ENCODE results near the gene SUMF1. TPM values are rescaled to one million over a fixed set of nuclear protein-coding genes. Genes with fewer than 3 reads are reported as not detected.

SUMF1 gene
- polyA plus RNA-seq, 3 donors = 25.7 to 80.4 (median 74.2) TPM

DNA sequence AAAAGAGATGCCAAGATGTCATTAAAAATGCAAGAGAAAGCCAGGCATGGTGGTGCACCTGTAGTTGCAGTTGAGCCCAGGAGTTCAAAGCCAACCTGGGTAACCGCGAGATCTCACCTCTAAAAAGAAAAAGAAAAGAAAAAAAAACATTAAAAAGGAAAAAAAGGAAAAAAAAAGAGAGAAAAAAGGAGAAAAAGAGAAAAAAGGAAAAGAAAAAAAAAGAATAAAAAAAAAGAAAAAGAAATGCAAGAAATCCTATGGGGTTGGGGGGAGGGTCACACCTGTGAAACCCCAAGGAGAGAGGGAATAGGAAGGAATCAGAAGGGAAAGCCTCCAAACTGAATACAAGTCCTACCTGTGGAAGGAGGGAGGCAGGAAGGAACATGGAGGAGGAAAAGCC lies 5.2 kb upstream of the SUMF1 start:
- DNase-seq = no peak
- no peak overlapping the region for H3K27ac ChIP-seq (ENCODE audit: low read depth in 1 of 2, low read length in 2 of 2)
- no peaks in the 10 kb centered on the region for H3K9me3 ChIP-seq (replicated peaks in 1 of 2; ENCODE audit: control insufficient read depth in 1 of 2, insufficient read depth in 1 of 2, low read length in 2 of 2)
- no peak overlapping the region for H3K4me3 ChIP-seq (replicated peaks in 1 of 3; ENCODE audit: low read depth in 2 of 3, low read length in 3 of 3)
- TF ChIP-seq, protein P1, sequence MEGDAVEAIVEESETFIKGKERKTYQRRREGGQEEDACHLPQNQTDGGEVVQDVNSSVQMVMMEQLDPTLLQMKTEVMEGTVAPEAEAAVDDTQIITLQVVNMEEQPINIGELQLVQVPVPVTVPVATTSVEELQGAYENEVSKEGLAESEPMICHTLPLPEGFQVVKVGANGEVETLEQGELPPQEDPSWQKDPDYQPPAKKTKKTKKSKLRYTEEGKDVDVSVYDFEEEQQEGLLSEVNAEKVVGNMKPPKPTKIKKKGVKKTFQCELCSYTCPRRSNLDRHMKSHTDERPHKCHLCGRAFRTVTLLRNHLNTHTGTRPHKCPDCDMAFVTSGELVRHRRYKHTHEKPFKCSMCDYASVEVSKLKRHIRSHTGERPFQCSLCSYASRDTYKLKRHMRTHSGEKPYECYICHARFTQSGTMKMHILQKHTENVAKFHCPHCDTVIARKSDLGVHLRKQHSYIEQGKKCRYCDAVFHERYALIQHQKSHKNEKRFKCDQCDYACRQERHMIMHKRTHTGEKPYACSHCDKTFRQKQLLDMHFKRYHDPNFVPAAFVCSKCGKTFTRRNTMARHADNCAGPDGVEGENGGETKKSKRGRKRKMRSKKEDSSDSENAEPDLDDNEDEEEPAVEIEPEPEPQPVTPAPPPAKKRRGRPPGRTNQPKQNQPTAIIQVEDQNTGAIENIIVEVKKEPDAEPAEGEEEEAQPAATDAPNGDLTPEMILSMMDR (IDR thresholded peaks at IDR 0.05) = no peak
- Mint-ChIP-seq H3K4me1 (peaks cover 41% of the 10 kb centered on the region), H3K36me3 (no peaks in the 10 kb centered on the region), H3K4me3 (no peak overlapping the region), H3K27ac (peak overlapping the region in 2 of 7 donors; percentile 28 to 33), H3K27me3 (ENCODE audit: low read depth in 3 of 3) (peaks cover 0 to 3% (median 0%) of the 10 kb centered on the region in 3 donors), H3K9me3 (no peaks in the 10 kb centered on the region)
- H3K4me2 ChIP-seq (replicated peaks; ENCODE audit: extremely low read depth, low read length, poor library complexity, severe bottlenecking) = no peak overlapping the region
- no peaks in the 10 kb centered on the region for H3K27me3 ChIP-seq (ENCODE audit: control insufficient read depth in 2 of 2, insufficient read depth in 2 of 2, low read length in 2 of 2)
- peaks cover 37 to 42% of the 10 kb centered on the region in 2 donors for H3K4me1 ChIP-seq (ENCODE audit: control insufficient read depth in 1 of 2, insufficient read depth in 2 of 2, low read length in 2 of 2)
- no peaks in the 10 kb centered on the region for H3K36me3 ChIP-seq (replicated peaks in 1 of 2; ENCODE audit: control insufficient read depth in 1 of 2, insufficient read depth in 2 of 2, low read length in 2 of 2)
- intact Hi-C loops (cut with micrococcal nuclease) = loop anchor here in 1 of 2 donors (10.0 kb wide), 1 partner anchor 48 kb away; no protein-coding TSS in a partner anchor
- no peaks in the 10 kb centered on the region for H4K20me1 ChIP-seq (ENCODE audit: insufficient read depth, low read length)
- no peak overlapping the region for H2AFZ ChIP-seq (ENCODE audit: insufficient read depth, low read depth, low read length, poor library complexity, severe bottlenecking)
- no peak overlapping the region for H3K9ac ChIP-seq (ENCODE audit: insufficient read depth, low read length, poor library complexity, severe bottlenecking)
- WGBS (ENCODE audit: insufficient coverage) = no CpG with 5 or more reads among the region's 2 CpGs
- peaks cover 2% of the 10 kb centered on the region for H3K79me2 ChIP-seq (ENCODE audit: insufficient read depth, low read length)

DNA sequence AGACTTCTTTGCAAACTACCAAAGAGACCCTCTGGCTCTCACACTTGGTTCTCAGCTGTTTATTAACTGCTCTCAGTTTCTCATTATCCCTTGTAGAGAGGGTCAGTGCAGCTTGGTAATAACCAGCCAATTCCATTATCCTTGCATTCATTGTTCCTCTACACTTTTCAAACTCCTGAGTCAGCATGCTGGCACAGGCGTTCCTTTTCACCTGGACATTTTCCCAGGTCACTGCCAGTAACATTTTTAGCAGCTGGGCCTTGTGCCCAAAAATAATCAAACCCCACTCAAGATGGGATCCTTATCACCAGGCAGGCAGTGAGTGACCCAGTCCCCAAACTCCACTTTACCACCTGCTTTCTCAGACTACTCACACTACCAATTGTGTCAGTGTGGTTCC lies 4.8 kb upstream of the SUMF1 start:
- H3K27me3 ChIP-seq (ENCODE audit: control insufficient read depth in 2 of 2, insufficient read depth in 2 of 2, low read length in 2 of 2) = no peaks in the 10 kb centered on the region
- H3K36me3 ChIP-seq (replicated peaks in 1 of 2; ENCODE audit: control insufficient read depth in 1 of 2, insufficient read depth in 2 of 2, low read length in 2 of 2) = no peaks in the 10 kb centered on the region
- Mint-ChIP-seq H3K4me3 (no peak overlapping the region), H3K36me3 (no peaks in the 10 kb centered on the region), H3K9me3 (no peaks in the 10 kb centered on the region), H3K4me1 (peaks cover 39% of the 10 kb centered on the region), H3K27ac (peak overlapping the region in 1 of 7 donors; percentile 33), H3K27me3 (ENCODE audit: low read depth in 3 of 3) (peaks cover 0 to 3% (median 0%) of the 10 kb centered on the region in 3 donors)
- TF ChIP-seq, protein P1 (IDR thresholded peaks at IDR 0.05) = no peak
- H3K4me2 ChIP-seq (replicated peaks; ENCODE audit: extremely low read depth, low read length, poor library complexity, severe bottlenecking) = no peak overlapping the region
- H3K4me3 ChIP-seq (replicated peaks in 1 of 3; ENCODE audit: low read depth in 2 of 3, low read length in 3 of 3) = no peak overlapping the region
- H3K9me3 ChIP-seq (replicated peaks in 1 of 2; ENCODE audit: control insufficient read depth in 1 of 2, insufficient read depth in 1 of 2, low read length in 2 of 2) = no peaks in the 10 kb centered on the region
- no peak overlapping the region for H3K27ac ChIP-seq (ENCODE audit: low read depth in 1 of 2, low read length in 2 of 2)
- DNase-seq = no peak
- WGBS (ENCODE audit: insufficient coverage) = 81% methylated on average over 1 of the region's 1 CpG
- peaks cover 36 to 41% of the 10 kb centered on the region in 2 donors for H3K4me1 ChIP-seq (ENCODE audit: control insufficient read depth in 1 of 2, insufficient read depth in 2 of 2, low read length in 2 of 2)
- H3K79me2 ChIP-seq (ENCODE audit: insufficient read depth, low read length) = peaks cover 6% of the 10 kb centered on the region
- no peak overlapping the region for H2AFZ ChIP-seq (ENCODE audit: insufficient read depth, low read depth, low read length, poor library complexity, severe bottlenecking)
- intact Hi-C loops (cut with micrococcal nuclease) = loop anchor here in 1 of 2 donors (10.0 kb wide), 1 partner anchor 47 kb away; no protein-coding TSS in a partner anchor
- no peaks in the 10 kb centered on the region for H4K20me1 ChIP-seq (ENCODE audit: insufficient read depth, low read length)
- H3K9ac ChIP-seq (ENCODE audit: insufficient read depth, low read length, poor library complexity, severe bottlenecking) = no peak overlapping the region
